ENCODE data around the gene KCNMA1. TPM values are rescaled to one million over a fixed set of nuclear protein-coding genes. Genes with fewer than 3 reads are reported as not detected.

The KCNMA1 gene
- polyA plus RNA-seq, 1 donor from 2014 or later: 60.8 TPM

DNA sequence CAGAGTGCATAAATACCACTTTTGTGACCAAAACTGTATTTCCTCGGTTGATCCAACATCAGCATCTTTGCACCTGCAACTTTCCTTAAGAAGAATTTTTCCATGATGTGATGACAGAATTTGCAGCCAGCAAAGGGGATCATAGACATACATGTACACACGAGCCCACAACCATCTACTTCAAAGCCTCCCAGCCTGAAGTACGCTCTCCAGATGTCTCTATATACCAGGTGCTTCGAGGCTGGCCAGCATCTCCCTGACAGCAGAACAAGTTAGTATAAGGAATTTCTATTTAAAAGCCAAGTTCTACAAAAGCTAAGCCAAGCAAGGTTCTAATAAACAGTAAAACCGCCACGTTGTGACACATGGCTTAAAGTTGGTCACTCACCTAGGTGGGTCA lies 328.5 kb downstream of the KCNMA1 start:
- Histone ChIP-seq H3K79me2 (replicated peaks; ENCODE audit: insufficient read depth, low read length) (no peaks in the 10 kb centered on the region), H3K36me3 (ENCODE audit: insufficient read depth, low read length) (no peaks in the 10 kb centered on the region), H4K20me1 (ENCODE audit: insufficient read depth) (no peaks in the 10 kb centered on the region), H3K4me2 (ENCODE audit: low read length) (no peak overlapping the region), H3K27ac (ENCODE audit: low read length) (no peak overlapping the region), H3K9me2 (ENCODE audit: insufficient read depth, low read length) (no peaks in the 10 kb centered on the region), H3K27me3 (ENCODE audit: insufficient read depth, low read depth, low read length) (no peaks in the 10 kb centered on the region), H3K4me3 (ENCODE audit: low read length) (no peak overlapping the region), H2AFZ (ENCODE audit: low read depth, low read length) (no peak overlapping the region), H3F3A (ENCODE audit: insufficient read depth, low read length, poor library complexity, severe bottlenecking) (peaks cover 3% of the 10 kb centered on the region), H3K9me3 (ENCODE audit: low read length) (no peaks in the 10 kb centered on the region), H3K9ac (ENCODE audit: low read length) (no peak overlapping the region)
- TF ChIP-seq EP300 (conservative IDR thresholded peaks at IDR 0.05; ENCODE audit: poor library complexity, severe bottlenecking): no peak
- TF ChIP-seq CTCF (IDR thresholded peaks at IDR 0.05; ENCODE audit: poor library complexity, severe bottlenecking): no peak
- no peak for TF ChIP-seq TAF1 (IDR thresholded peaks at IDR 0.05; ENCODE audit: low read depth)
- TF ChIP-seq EZH2 (IDR thresholded peaks at IDR 0.05; ENCODE audit: borderline replicate concordance, insufficient read depth, low read length, poor library complexity, severe bottlenecking): no peak
- no peak for TF ChIP-seq MXI1 (conservative IDR thresholded peaks at IDR 0.05; ENCODE audit: poor library complexity, severe bottlenecking)
- TF ChIP-seq SMC3 (conservative IDR thresholded peaks at IDR 0.05; ENCODE audit: poor library complexity): no peak
- no peak for TF ChIP-seq RAD21 (conservative IDR thresholded peaks at IDR 0.05)

GRCh38 chr10:77308084-77308732 lies 329.4 kb downstream of the KCNMA1 start:
- H3K9me2 ChIP-seq (ENCODE audit: insufficient read depth, low read length): no peaks in the 10 kb centered on the region
- no peak for TF ChIP-seq TAF1 (IDR thresholded peaks at IDR 0.05; ENCODE audit: low read depth)
- TF ChIP-seq EP300 (conservative IDR thresholded peaks at IDR 0.05; ENCODE audit: poor library complexity, severe bottlenecking): peak; percentile 55
- TF ChIP-seq, protein P1, sequence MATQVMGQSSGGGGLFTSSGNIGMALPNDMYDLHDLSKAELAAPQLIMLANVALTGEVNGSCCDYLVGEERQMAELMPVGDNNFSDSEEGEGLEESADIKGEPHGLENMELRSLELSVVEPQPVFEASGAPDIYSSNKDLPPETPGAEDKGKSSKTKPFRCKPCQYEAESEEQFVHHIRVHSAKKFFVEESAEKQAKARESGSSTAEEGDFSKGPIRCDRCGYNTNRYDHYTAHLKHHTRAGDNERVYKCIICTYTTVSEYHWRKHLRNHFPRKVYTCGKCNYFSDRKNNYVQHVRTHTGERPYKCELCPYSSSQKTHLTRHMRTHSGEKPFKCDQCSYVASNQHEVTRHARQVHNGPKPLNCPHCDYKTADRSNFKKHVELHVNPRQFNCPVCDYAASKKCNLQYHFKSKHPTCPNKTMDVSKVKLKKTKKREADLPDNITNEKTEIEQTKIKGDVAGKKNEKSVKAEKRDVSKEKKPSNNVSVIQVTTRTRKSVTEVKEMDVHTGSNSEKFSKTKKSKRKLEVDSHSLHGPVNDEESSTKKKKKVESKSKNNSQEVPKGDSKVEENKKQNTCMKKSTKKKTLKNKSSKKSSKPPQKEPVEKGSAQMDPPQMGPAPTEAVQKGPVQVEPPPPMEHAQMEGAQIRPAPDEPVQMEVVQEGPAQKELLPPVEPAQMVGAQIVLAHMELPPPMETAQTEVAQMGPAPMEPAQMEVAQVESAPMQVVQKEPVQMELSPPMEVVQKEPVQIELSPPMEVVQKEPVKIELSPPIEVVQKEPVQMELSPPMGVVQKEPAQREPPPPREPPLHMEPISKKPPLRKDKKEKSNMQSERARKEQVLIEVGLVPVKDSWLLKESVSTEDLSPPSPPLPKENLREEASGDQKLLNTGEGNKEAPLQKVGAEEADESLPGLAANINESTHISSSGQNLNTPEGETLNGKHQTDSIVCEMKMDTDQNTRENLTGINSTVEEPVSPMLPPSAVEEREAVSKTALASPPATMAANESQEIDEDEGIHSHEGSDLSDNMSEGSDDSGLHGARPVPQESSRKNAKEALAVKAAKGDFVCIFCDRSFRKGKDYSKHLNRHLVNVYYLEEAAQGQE (IDR thresholded peaks at IDR 0.05; ENCODE audit: borderline replicate concordance): peak; percentile 100
- peak; percentile 71 for TF ChIP-seq POLR2AphosphoS5 (IDR thresholded peaks at IDR 0.05)
- H3K27me3 ChIP-seq (ENCODE audit: insufficient read depth, low read depth, low read length): no peaks in the 10 kb centered on the region
- no peak overlapping the region for H3K9ac ChIP-seq (ENCODE audit: low read length)
- H3K9me3 ChIP-seq (ENCODE audit: low read length): no peaks in the 10 kb centered on the region
- H3K4me2 ChIP-seq (ENCODE audit: low read length): no peak overlapping the region
- H2AFZ ChIP-seq (ENCODE audit: low read depth, low read length): no peak overlapping the region
- peaks cover 3% of the 10 kb centered on the region for H3F3A ChIP-seq (ENCODE audit: insufficient read depth, low read length, poor library complexity, severe bottlenecking)
- no peaks in the 10 kb centered on the region for H3K36me3 ChIP-seq (ENCODE audit: insufficient read depth, low read length)
- H4K20me1 ChIP-seq (ENCODE audit: insufficient read depth): no peaks in the 10 kb centered on the region
- H3K79me2 ChIP-seq (replicated peaks; ENCODE audit: insufficient read depth, low read length): no peaks in the 10 kb centered on the region
- no peak overlapping the region for H3K4me3 ChIP-seq (ENCODE audit: low read length)
- peak overlapping the region; percentile 52 for H3K27ac ChIP-seq (ENCODE audit: low read length)

Data from neural cell (in vitro differentiated cells).